Stimulated activated naive CD8-positive, alpha-beta T cell treated with anti-CD3 and anti-CD28 coated beads, Interleukin-15, Interleukin-2, amounts not matched to agents 100 U/mL and 50 U/mL, for 24 hours (primary cell): ENCODE measurements around the gene ELOVL5.
A peak's percentile ranks its signal among the peaks of the same experiment; 100 is the strongest.
"Not testable (repeated sequence)": the region's sequence is repeated elsewhere in the genome, so short reads cannot be mapped to it uniquely, and the experiment has no call there.

Source experiments
- ATAC-seq: fragments of 150-1000 bp; cut with Tn5 transposase; one replicate; pipeline ENCODE4 v1.10.0; 2021
- DNase-seq: peaks from one replicate; pipeline ENCODE4 v3.0.0; 2021

The ELOVL5 gene

DNA sequence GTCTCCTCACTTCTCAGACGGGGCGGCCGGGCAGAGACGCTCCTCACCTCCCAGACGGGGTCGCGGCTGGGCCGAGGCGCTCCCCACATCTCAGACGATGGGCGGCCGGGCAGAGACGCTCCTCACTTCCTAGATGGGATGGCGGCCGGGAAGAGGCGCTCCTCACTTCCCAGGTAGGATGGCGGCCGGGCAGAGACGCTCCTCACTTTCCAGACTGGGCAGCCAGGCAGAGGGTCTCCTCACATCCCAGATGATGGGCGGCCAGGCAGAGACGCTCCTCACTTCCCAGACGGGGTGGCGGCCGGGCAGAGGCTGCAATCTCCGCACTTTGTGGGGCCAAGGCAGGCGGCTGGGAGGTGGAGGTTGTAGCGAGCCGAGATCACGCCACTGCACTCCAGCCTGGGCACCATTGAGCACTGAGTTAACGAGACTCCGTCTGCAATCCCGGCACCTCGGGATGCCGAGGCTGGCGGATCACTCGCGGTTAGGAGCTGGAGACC lies 43.2 kb downstream of the ELOVL5 start:
- not testable (repeated sequence) for DNase-seq, ATAC-seq

DNA sequence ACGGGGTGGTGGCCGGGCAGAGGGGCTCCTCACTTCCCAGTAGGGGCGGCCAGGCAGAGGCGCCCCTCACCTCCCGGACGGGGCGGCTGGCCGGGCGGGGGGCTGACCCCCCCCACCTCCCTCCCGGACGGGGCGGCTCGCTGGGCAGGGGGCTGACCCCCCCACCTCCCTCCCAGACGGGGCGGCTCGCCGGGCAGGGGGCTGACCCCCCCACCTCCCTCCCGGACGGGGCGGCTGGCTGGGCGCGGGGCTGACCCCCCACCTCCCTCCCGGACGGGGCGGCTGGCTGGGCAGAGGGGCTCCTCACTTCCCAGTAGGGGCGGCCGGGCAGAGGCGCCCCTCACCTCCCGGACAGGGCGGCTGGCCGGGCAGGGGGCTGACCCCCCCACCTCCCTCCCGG lies 43.8 kb downstream of the ELOVL5 start:
- not testable (repeated sequence) for DNase-seq, ATAC-seq

DNA sequence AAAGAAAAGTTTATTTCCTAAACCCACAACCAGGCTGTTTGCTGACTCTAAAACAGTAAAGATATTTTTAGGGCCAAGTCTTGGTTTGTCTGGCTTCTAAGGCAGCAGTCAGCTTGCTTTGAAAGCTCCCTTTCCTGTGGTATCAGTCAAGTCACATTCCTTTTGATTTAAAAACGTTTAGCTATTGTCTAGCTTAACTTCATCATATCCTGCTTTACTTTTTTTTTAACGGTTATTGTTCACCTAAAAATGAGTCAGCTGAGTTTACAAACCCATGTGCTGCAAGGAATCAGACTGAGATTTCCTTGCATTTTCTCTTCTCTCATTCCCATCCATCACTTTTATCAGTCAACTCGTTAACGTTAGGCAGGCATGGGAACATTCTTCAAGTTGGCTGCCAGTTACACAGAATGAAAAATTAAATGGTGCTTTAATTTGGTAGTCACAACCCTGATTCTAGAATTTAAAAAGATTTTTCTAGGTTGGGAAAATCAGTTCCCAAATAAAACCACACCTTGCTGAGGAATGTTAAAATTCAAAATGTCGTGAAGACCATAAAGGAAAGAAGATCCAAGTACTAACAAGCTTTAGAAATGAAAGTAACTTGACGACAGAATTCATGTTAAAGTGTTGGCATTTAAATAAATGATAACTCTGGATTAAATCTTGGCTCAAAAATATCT lies 45.9 kb downstream of the ELOVL5 start:
- DNase-seq (no peak), ATAC-seq (no peak)

DNA sequence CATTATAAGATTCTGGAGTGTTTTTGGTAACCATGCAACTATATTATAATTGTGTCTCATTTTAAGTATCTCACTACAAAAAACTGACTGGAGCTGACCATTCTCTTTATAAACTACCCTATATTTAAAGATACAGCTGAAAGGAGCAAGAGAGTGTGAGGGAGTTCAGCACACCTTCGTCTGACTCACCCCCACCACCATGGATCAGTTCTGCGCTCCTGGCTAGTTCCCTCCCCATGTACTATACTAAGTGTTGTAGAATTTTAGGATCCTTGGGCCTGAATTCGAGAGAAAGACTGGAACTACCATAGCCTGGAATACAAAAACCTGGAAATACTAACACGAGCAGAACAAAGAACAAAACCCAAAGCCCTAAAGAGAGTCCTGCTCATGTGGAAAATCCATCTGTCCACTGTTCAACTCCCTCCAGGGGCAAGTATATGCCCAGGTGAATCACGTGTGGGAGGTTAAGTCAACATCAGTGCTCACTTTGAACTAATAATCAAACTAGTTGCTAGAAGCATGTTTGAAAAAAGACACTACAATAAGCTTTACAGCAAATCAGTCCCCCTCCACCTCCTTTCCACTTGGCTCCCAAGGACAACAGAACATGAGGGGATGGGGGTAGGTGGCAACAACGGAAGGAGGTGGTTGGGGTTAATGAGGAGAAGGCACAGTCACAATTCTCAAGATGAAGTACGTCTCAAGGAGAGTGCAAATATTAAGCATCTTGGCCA lies 46.8 kb downstream of the ELOVL5 start:
- ATAC-seq (no peak), DNase-seq (no peak)

DNA sequence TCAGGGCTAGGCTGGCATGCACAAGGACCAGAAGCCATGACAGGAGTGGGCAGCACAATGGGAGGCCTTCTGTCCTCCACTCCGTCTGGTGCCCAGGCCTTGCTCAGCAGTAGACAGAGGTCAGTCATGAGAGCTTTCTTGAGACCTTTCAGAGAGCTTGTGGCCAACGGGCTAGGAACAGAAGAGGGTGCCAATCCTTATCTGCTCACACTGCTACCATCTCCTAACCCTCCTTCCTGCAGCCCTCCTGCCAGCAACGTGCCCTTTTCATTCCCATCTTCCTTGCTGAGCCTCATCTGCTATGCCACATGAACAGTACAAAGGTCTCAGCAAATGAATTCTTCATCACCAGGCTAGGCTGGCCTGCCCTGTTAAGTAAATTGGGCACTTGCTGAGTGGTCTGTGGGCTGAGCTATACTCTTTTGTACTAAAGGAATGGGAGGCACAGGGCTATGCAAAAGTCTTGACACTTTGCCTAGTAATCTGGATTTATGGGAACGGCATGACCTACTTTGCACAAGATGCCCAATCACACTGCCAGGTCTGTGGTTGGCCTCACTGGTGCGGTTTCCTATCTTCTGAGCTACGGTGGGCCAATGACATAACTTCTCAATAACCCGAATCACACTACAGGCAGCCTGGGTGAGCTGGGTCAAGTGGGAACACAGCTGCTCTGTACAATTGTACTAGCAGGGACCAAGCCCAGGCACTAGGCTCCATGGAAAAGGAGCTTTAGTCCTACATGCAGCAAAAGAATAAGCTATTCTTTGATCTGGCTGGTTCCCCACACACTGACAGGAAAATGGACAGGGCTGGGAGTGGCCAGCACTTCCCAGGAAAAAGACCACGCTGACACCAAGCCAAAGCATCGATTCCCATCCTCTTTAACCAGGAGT lies 47.8 kb downstream of the ELOVL5 start:
- DNase-seq (no peak), ATAC-seq (peak; percentile 55)

DNA sequence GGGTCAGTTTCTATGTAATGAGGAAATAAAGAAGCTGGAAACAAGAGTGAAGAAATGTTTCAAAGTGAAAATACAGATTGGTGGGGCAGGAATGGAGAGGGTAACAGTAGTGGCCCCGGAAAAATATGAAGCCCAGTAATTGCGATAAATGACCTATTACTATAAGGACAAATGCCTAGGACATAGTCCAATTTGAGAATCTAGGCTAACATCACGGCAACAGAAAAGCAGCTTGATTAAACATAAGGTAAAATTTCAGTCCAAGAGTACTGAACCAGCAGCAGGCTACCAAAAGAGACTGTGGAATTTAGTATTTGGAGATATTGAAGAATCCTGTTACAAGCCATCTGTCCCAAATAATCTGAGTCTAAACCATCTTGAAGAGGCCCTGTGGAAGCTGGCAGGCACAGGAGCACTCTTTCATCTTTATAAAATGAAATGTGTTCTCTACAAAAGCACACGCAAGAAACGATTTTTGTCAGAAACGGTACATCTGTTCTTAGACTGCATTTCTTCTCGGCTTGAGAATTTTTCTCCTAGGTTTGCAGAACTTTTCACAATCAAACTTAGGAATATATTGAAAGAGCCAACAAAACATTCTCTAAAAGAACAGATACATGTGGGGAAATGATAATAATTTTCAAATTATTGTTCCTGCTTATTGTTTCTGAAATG lies 49.3 kb downstream of the ELOVL5 start:
- DNase-seq (no peak), ATAC-seq (no peak)

DNA sequence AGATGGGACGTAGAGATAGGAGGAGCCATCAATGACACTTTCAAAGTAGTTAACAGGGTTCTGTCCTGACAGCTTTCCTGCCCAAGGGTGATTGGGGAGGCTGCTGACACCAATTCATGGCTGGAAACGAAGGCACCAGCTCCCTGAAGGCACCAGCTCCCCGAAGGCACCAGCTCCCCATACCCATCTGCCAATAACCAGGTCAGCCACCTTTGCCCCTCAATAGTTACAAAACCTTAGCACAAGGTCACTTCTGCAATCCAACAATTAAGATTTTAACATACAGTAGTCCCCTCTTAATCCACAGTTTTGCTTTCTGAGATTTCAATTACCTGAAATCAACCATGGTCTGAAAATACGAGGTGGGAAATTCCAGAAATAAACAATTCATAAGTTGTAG lies 51.7 kb downstream of the ELOVL5 start:
- no peak for ATAC-seq
- DNase-seq, result no peak

DNA sequence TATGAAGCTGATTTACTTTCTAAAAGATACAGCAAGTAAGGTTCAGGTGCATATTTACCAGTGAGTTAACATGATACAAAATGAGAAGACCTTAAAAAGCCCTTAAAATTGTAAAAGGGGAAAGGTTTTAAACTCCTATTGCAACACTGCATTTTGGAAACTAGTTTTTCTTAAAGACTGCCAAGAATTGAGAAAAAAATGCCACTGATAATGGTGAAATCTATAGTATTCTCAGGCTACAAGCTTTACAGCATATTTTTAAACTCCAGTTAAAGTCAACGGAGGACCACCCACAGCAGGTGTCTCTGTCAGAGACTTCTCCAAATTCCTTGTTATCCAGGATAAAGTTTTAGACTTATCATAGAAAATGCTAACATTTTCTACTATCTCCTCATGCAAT lies 53.6 kb downstream of the ELOVL5 start:
- ATAC-seq, result no peak
- DNase-seq, result no peak

DNA sequence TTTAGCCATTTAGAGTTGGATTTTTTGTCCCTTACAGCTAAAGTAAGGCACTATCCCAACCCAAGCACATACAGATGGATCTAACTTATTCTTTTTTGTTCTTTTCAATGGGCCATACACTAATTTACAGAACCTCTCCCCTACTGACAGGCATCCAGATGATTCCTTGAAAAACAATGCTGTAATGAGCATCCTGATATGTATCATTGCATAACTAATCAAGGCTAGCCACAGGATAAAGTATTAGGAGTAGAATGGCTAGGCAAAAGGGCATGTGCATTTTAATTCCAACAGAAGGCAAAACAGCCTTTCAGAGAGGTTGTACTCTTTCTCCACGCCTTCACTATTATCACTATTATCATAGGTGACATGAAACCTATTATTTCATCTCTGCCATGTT lies 54.1 kb downstream of the ELOVL5 start:
- ATAC-seq (no peak), DNase-seq (no peak)

DNA sequence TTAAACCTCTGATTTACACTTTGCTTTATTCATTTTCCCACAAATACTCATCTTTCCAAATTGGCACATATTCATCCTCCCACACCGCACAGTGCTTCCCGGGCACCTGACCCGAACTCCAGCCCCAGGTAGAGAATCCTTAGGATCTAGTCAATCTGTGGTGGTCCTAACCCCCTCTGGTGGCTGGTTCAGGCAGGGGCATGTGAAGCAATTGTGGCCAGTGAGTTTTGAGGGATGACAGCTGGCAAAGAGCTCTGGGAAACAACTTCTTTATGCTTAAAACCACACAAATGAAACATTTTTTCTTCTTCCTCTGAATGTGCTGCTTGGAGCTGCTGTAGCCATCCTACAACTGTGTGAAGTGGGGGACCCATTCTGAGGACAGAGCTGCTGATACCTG lies 54.7 kb downstream of the ELOVL5 start:
- ATAC-seq (peak; percentile 68), DNase-seq (peak; percentile 29)

DNA sequence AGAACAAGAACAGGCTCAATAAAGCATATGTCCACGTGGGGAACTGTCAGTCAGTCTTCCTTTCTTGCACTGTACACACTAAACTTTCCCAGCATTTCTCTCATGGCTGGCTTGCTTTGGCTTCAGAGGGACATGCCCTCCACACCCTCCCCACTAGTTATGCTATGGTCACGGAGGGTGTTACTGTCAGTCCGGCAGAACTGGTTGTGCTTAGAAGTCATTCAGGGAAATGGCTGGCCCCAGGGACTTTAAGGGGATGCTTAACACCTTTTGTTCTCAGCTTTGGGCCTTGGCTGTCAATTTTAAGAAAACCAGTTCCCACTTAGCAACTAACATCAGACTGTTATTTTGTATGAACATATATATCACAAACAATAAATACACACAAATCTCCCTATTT lies 55.1 kb downstream of the ELOVL5 start:
- DNase-seq (no peak), ATAC-seq (no peak)

DNA sequence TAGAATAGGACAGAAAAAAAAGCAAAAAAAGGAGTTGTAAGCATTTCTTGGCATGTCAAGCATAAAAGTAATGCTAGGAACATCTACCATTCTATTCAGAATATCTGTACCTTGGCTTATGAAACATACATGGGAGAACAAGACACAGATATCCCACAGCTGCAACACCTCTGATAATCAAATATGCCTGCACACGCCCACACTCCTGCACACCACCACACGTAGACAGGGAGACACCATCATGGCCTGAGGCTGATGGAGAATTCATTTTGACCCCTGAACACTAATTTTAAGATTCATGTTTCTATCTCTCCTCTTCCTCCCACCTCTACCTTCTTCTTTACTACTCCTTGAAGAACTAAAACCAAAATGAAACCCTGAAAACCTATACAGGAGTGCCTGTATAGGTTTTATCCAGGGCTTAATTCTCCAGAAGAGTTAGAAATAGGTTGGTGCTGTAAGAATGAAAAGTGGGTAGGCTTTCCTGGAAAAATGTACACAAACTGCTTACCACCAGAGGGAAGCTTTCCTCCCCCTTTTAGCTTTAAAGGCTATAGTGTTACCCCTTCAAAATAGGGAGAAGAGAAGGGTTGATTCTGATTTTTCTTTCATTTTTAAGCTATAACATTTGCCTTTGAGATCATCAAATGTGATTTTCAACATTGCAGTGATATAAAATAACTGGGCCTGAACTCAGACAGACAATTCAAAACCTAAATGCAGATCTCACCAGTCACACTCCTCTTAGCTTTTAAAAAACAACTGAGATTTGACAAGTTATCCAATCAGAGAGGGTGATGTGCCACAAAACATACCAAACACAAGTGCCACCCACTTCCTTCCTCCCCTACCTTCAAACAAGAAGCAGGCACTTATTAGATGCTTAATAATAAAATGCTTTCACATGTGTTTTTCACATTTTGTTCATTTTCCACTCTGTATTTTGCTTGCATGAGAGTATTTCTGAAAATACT lies 57.9 kb downstream of the ELOVL5 start:
- DNase-seq (no peak), ATAC-seq (no peak)

DNA sequence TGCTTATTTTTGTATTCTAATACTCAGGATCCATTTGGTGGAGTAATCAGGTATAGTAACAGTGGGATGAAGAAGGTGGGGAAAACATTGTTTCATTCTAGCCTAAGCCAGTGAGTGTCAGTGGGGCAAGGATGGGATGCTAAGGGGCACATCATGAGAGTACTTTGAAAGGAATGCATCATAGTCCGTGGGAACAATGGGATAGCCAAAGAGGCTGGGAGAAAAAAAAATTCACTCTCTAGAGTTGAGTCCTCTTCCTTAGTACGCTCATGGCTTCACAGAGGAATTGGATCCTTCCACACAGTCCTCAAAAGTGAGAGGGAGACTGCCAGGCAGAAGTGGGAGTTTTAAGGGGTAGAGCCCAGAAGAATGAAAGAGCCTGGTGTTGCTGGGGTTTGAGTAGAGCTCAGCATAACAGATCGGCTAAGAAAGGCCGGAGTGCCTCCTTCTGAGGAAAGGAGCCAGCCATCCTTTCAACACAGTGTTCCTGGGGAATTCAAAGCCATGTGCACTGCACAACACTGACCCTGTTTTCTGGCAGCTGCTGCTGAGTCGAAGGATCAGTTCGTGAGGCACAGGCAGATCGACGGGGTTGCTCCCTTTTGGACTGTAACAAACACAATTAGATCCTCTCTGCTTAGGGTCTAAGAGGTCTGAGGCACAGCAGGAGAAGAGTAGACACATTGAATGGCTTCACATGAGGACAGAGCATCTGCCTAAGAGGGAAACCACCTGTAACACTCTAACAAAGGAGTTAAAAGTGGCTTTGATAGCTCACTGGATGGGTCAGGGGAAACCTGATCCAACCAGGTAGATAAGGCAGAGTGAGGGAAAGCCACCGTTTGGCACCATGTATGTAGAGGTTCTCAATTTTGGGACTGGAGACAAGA lies 61.2 kb downstream of the ELOVL5 start:
- DNase-seq (no peak), ATAC-seq (no peak)

DNA sequence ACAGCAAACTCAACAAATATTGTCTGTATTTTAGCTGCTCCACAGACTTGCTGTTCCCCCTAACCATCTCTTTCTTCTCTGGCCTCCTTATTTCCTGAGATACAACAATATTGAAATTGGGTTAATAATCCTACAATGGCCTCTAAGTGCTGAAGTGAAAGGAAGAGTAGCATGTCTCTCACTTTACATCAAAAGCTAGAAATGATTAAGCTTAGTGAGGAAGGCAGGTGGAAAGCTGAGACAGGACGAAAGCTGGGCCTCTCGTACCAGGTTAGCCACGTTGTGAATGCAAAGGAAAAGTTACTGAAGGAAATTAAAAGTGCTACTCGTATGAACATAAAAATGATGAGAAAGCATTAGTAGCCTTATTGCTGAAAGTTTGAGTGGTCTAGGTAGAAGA lies 63.8 kb downstream of the ELOVL5 start:
- DNase-seq (no peak), ATAC-seq (no peak)

DNA sequence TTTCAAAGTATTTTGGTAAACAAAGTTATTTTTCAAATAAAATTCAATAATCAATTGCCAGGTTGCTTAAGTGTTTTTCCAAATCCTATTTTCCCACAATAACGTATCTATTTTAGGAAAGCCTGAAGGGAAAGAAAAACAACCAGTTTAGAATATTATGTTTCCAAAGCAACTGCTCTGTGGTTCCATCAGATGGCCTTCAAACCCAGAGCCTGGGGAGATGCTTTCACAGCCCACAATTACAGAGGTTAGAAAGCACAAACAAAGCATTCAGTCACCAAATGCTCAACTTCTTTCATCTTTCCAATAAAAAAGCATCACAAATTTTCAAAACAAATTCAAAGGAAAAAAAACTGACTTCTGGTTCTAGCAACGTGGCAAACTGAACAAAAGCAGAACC lies 66.0 kb downstream of the ELOVL5 start:
- DNase-seq (no peak), ATAC-seq (no peak)

DNA sequence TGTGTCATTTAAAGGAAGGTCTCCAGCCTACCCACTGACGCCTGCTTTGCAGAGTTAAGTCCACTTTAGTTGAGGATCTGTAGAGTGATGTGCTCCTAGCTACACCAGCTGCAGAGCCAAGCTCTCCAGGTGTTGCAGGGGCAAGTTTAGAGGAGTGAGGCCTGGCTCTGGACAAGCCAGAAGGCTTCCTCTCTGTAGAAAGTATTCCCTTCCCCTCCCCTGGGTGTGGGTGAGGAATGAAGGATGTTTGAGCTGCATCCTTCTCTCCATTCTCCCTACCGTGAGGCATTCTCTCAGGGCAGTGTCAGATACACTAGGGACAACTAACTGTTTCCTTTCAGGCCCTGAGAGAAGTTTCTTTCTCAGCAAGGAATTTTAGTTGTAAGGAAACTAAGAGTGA lies 66.5 kb downstream of the ELOVL5 start:
- ATAC-seq, result no peak
- DNase-seq, result no peak

DNA sequence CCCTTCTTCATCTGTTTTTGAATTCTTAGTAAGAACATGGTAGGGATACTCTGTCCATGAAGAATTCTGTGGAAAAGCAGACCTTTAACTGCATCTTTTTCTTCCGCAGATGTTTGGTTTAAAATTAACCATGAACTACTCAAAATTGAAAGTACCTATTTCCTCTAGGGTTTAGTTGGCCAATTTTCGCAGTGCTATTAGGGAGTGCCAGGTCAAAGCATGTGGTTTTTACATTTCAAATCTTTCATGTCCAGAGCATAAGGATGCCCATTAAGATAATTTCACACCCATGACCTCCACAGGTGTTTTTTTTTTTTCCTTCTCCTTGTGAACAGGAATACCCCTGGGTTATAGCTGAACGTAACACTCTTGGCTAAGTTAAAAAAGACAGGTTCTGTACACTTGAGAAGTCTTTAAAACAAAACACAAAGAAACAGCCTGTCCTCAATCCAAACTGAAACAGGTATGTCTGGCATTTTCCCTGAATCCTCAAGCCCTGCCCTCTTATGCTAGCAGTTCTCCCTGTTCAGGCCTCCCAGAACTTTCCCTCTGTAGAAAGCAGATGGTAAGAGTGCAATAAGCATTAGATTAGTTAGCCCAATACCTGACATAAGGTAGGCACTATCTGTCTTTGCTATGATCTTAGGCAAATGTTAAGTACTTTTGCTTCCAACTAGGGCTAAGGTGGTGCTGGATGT lies 67.1 kb downstream of the ELOVL5 start:
- no peak for ATAC-seq
- no peak for DNase-seq

DNA sequence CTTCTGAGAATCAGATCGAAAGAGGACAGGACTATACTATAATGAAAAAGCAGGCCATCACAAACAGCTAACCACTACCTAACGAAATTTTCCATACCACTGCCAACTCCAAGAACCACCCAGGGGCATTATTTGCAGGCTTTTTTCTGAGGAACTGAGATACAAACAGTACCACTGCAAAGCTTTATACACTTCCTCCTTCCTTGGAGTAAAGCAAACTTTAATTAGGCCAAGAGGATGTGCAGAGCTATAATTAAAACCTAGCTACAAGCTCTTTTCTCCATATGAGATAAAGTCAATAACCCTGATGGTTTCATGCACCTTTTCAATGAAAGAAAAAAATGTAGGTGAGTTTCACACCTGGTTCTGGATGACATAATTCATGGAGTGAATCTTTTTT lies 68.5 kb downstream of the ELOVL5 start:
- DNase-seq, result no peak
- no peak for ATAC-seq

DNA sequence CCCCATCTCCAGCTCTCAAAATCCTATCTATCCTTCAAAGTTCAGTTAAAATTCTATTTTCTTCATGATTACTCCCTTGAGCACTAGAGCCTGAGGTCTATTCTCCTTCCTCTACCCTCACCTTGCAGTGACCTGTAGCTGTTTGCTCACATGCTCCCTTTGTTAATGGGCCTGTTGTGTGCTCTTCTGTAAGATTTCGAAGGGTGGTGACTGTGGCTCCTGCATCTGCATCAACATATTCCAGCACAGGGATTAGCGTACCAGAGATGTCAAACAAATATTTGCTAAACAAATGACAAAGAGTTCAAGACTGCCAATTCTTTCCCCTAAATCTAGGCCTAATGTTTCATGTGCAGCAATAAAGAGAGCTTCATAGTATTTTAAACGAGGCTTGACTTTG lies 69.5 kb downstream of the ELOVL5 start:
- DNase-seq (no peak), ATAC-seq (no peak)
